Nucleus accumbens (tissue), 56 donors: ENCODE measurements around the gene CATSPERB.
"Not testable (repeated sequence)": the region's sequence is repeated elsewhere in the genome, so short reads cannot be mapped to it uniquely, and the experiment has no call there.

ENCODE experiments used
- DNase-seq, 56 donors: peaks; one replicate each; lab custom pipeline; 2025; lab: John Stamatoyannopoulos, UW

CATSPERB gene

GRCh38 chr14:91585856-91586255 lies 146.0 kb downstream of the CATSPERB start:
- no peak for DNase-seq

- no peak for DNase-seq
Observed at GRCh38 chr14:91582761-91583160, 149.1 kb downstream of the CATSPERB start.

- DNase-seq = no peak
Observed at GRCh38 chr14:91580876-91581577, 150.9 kb downstream of the CATSPERB start.

GRCh38 chr14:91577632-91578233 lies 154.2 kb downstream of the CATSPERB start:
- no peak for DNase-seq

GRCh38 chr14:91575469-91576208 lies 156.2 kb downstream of the CATSPERB start:
- DNase-seq = no peak

- peak in 38 of 56 donors; percentile 11 to 83 (median 40) for DNase-seq
Observed at GRCh38 chr14:91573894-91574837, 157.7 kb downstream of the CATSPERB start.

- peak in 1 of 56 donors; percentile 25 for DNase-seq
Observed at GRCh38 chr14:91573528-91573893, 158.4 kb downstream of the CATSPERB start.

- DNase-seq = no peak
Observed at GRCh38 chr14:91570021-91570420, 161.9 kb downstream of the CATSPERB start.

- DNase-seq = no peak
Observed at GRCh38 chr14:91569301-91569700, 162.6 kb downstream of the CATSPERB start.

GRCh38 chr14:91568626-91569025 lies 163.3 kb downstream of the CATSPERB start:
- no peak for DNase-seq

- not testable (repeated sequence) for DNase-seq
Observed at GRCh38 chr14:91567827-91568226, 164.1 kb downstream of the CATSPERB start.

- DNase-seq = no peak
Observed at GRCh38 chr14:91555531-91555930, 176.4 kb downstream of the CATSPERB start.

GRCh38 chr14:91554535-91555332 lies 177.2 kb downstream of the CATSPERB start:
- peak in 2 of 56 donors; percentile 3 to 13 for DNase-seq

- DNase-seq = no peak
Observed at GRCh38 chr14:91548108-91548507, 183.8 kb downstream of the CATSPERB start.

- no peak for DNase-seq
Observed at GRCh38 chr14:91545946-91546716, 185.8 kb downstream of the CATSPERB start.

- no peak for DNase-seq
Observed at GRCh38 chr14:91545204-91545603, 186.7 kb downstream of the CATSPERB start.

- DNase-seq = no peak
Observed at GRCh38 chr14:91536327-91536726, 195.6 kb downstream of the CATSPERB start.

- not testable (repeated sequence) for DNase-seq
Observed at GRCh38 chr14:91534059-91534458, 197.8 kb downstream of the CATSPERB start.

GRCh38 chr14:91533623-91534022 lies 198.3 kb downstream of the CATSPERB start:
- DNase-seq = no peak
